SJSA1 (cell line): ENCODE results near the gene IGF2BP1. TPM values are rescaled to one million over a fixed set of nuclear protein-coding genes. Genes with fewer than 3 reads are reported as not detected.
"Not testable (repeated sequence)": the region's sequence is repeated elsewhere in the genome, so short reads cannot be mapped to it uniquely, and the experiment has no call there.

Experiments
- DNase-seq, 2 experiments: peaks; one replicate each; pipeline ENCODE4 v3.0.0-alpha.2; 2015 to 2020; ENCODE audit warnings: low spot score in 2 of 2, low read depth in 1 of 2
- H3K27ac ChIP-seq: fragments of 250-450 bp; sonication (Bioruptor Pico); 2 replicates; pipeline ENCODE4 v1.5.1; 2020; ENCODE audit warnings: mild to moderate bottlenecking, moderate library complexity
- H3K27me3 ChIP-seq: fragments of 250-450 bp; sonication (Bioruptor Pico); replicated peaks from 2 replicates; pipeline ENCODE4 v1.5.1; 2020; ENCODE audit warnings: mild to moderate bottlenecking, moderate library complexity
- H3K36me3 ChIP-seq: fragments of 250-450 bp; sonication (Bioruptor Pico); 2 replicates; pipeline ENCODE4 v1.5.1; 2020; ENCODE audit warnings: mild to moderate bottlenecking
- H3K4me1 ChIP-seq: fragments of 250-450 bp; sonication (Bioruptor Pico); replicated peaks from 2 replicates; pipeline ENCODE4 v1.6.1; 2021; ENCODE audit warnings: mild to moderate bottlenecking
- H3K4me3 ChIP-seq: fragments of 250-450 bp; sonication (Bioruptor Pico); 2 replicates; pipeline ENCODE4 v1.5.1; 2020; ENCODE audit warnings: mild to moderate bottlenecking
- H3K9me3 ChIP-seq: fragments of 250-450 bp; sonication (Bioruptor Pico); replicated peaks from 2 replicates; pipeline ENCODE4 v1.5.1; 2020; ENCODE audit warnings: mild to moderate bottlenecking
- total RNA-seq: library from RNA; depleted of rRNA; stranded (reverse); fragments of >200 nt; shearing (Covaris generic); gene quantifications from 2 replicates; pipeline ENCODE4 v1.2.3, GENCODE V29; 2014

IGF2BP1 gene
- total RNA-seq, 1 experiment from 2014 or later, result 8.7 TPM

DNA sequence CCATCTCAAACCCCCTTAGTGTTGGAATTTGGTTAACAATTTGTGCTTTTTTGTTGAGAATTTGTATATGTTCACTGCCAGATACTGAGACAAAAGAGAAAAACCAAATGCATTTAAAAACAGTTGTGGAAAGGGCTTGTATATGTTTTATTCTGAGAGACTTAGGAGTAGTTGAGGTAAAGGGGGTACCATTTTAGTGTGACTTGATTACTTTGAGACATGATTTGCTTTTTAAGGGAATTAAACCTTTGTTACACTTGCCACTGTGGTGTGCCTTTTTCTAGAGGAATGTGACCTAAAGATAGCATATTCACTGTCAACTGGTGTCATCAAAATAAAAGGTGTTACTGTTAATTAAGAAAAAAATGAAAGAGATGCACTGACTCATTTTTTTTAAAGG, 4.5 kb downstream of the IGF2BP1 start:
- H3K4me3 ChIP-seq, result no peak overlapping the region
- H3K27ac ChIP-seq, result peak overlapping the region; percentile 31
- peaks cover 40% of the 10 kb centered on the region for H3K27me3 ChIP-seq

DNA sequence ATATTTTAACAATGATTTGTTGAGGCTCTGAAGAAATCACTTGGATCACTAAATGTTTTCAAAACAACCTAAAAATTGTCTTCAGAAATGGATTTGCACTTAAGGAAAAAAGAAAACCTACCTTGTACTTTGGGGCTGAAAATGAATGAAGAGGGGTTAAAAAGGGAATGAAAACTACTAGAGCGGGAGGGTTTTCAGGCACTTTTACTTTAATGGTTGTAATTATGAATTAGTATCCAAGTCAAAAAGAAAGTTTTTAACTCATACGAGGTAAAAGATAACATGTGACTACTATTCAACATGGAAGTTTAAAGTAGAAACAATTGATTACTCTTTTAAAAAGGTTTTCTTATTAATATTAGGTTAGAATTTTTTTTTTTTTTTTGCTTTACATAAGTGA, 5.1 kb downstream of the IGF2BP1 start:
- no peak for DNase-seq
- Histone ChIP-seq H3K27me3 (peaks cover 45% of the 10 kb centered on the region), H3K9me3 (no peaks in the 10 kb centered on the region), H3K4me1 (peaks cover 30% of the 10 kb centered on the region), H3K4me3 (no peak overlapping the region), H3K27ac (no peak overlapping the region), H3K36me3 (peaks cover 20% of the 10 kb centered on the region; the same call in 1 of the 2 replicates)

More for the DNA sequence above, 4.5 kb downstream of the IGF2BP1 start:
- H3K36me3 ChIP-seq, result peaks cover 20% of the 10 kb centered on the region; the same call in 1 of the 2 replicates
- no peaks in the 10 kb centered on the region for H3K9me3 ChIP-seq
- DNase-seq, result peak in 1 of 2 experiments; percentile 35
- peaks cover 31% of the 10 kb centered on the region for H3K4me1 ChIP-seq

DNA sequence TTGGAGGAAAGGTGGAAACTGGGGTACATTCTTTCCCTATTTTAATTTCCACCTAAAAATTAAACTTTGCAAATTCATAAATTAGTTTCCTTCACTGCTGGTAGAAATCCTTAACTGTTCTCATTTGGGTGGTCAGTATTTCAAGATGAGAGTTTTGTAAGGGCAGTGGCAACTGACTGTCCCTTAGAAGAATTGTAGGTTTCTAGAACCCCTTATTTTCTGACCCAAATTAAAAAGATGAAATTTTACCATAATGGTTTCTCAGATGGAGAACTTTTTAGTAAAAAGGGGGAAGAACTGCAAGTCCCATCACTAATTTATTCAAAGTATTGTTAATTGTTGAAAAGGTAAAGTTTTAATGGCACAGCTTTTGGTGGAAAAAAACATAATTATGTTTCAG, 5.6 kb downstream of the IGF2BP1 start:
- peaks cover 26% of the 10 kb centered on the region for H3K4me1 ChIP-seq
- H3K27me3 ChIP-seq, result peaks cover 44% of the 10 kb centered on the region
- H3K27ac ChIP-seq, result no peak overlapping the region
- H3K36me3 ChIP-seq, result peaks cover 18% of the 10 kb centered on the region; the same call in 1 of the 2 replicates
- H3K4me3 ChIP-seq, result no peak overlapping the region
- no peak for DNase-seq
- H3K9me3 ChIP-seq, result no peaks in the 10 kb centered on the region

DNA sequence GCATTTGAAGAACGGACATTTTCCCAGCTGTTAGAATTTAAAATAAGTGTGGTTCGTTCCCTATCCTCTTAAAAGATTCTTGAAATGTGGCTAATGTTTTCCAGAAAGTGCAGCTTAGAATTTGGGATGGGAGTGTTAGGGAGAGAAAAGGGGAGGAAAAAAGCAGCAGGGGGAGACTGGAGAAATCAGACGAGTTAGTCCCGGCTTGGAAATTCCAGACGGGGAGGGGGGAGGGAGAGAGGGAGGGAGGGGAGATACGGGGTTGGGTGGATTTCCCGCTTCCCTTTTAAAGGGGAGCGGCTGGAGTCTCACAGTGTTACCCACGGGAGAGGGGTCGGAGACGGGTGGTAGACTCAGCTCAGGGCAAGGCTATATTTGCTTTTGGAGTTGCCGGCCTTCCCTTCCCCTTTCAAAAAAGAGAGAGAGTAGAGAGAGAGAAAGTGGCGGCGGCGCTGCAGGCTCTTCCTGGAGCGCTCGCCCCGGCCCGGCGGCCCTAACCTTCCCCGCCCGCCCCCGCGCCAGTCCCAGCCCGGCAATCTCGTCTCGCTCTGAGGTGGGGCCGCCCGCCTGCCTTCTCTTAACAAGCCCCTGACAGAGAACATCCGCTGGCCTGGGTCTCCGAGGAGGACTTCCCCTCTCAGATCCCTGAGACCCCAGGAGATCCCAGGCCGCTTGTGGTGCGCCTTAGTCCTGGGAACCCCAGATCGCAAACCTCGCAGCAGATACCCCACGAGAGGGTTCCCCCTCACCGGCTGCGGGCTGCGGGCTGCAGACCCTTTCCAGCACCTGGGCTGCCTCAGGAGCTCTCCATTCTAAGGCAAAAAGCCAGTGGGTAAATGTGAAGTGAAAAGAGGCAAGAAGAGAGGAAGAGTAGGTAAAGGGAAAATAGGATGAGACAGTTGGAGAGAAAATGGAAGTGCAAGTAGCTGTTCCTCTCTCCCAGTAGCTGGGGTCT, 6.6 kb downstream of the IGF2BP1 start:
- peaks cover 18% of the 10 kb centered on the region; the same call in 1 of the 2 replicates for H3K36me3 ChIP-seq
- DNase-seq, result peak in 1 of 2 experiments; percentile 46
- H3K27ac ChIP-seq, result 0 out of 2 replicates have a peak overlapping the region, but pooled peaks have one; percentile 14
- H3K4me1 ChIP-seq, result peaks cover 25% of the 10 kb centered on the region
- H3K27me3 ChIP-seq, result peaks cover 51% of the 10 kb centered on the region
- no peaks in the 10 kb centered on the region for H3K9me3 ChIP-seq
- H3K4me3 ChIP-seq, result no peak overlapping the region

DNA sequence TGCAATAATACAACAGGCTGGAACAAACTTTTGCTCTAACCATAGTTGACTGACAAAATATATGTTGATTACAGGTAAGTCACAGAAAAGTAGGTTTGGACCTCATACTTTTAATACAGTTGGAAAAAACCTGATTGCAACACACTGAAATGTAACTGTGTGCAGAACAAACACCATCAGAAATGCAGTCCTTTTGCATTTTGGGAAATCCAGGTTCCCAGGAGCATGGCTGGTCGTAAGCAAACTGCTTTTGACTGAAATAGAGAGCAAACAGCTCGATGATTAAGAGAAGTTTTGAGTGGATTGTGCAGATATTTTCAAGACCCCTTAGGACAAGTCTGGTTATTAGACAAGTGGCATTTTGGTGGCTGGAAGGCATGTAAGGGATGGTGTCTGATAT, 8.0 kb downstream of the IGF2BP1 start:
- H3K36me3 ChIP-seq, result peaks cover 14% of the 10 kb centered on the region; the same call in 1 of the 2 replicates
- no peak for DNase-seq
- peaks cover 57% of the 10 kb centered on the region for H3K27me3 ChIP-seq
- H3K4me3 ChIP-seq, result no peak overlapping the region
- peaks cover 20% of the 10 kb centered on the region for H3K4me1 ChIP-seq
- H3K9me3 ChIP-seq, result no peaks in the 10 kb centered on the region
- no peak overlapping the region for H3K27ac ChIP-seq

DNA sequence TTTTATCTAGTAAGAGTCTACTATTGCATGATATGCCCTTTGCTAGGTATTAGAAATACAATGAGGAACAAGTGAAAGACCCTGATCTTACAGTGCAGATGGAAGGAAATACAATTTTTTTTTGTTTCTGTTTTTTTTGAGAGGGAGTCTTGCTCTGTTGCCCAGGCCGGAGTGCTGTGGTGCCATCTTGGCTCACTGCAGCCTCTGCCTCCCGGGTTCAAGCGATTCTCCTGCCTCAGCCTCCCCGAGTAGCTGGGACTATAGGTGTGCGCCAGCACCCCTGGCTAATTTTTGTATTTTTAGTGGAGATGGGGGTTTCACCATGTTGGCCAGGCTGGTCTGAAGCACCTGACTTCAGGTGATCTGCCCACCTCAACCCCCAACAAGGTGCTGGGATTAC, 11.7 kb downstream of the IGF2BP1 start:
- not testable (repeated sequence) for H3K4me3 ChIP-seq, H3K9me3 ChIP-seq, H3K27ac ChIP-seq, H3K4me1 ChIP-seq
- peak in 1 of 2 experiments; percentile 24 for DNase-seq
- peaks cover 49% of the 10 kb centered on the region for H3K27me3 ChIP-seq
- peaks cover 20% of the 10 kb centered on the region; the same call in 1 of the 2 replicates for H3K36me3 ChIP-seq

DNA sequence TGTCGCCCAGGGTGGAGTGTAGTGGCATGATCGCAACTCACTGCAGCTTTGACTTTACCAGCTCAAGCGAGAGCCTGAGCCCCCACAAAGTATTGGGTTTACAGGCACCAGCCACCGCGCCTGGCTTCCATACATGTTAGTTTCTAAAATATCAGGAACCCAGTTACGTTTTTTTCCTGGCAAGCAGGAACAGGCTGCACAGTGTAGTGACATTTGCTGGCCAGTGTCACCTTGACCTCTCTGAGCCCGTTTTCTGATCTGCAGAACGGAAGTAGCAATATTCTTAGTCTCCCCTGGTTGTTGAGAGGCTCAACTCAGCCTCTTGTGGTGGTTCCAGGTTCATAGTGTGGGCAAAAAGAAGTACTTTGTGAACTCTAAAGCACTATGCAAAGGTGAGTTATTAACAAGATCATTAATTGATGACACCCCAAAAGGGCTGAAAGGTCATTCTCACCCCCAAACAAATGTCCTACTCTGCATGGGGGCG, 15.6 kb downstream of the IGF2BP1 start:
- H3K9me3 ChIP-seq, result no peaks in the 10 kb centered on the region
- 0 out of 2 replicates have a peak, but pooled peaks cover 12% of the 10 kb centered on the region for H3K36me3 ChIP-seq
- no peak overlapping the region for H3K27ac ChIP-seq
- no peak overlapping the region for H3K4me3 ChIP-seq
- peak in 1 of 2 experiments; percentile 34 for DNase-seq
- H3K4me1 ChIP-seq, result peaks cover 11% of the 10 kb centered on the region
- H3K27me3 ChIP-seq, result peaks cover 35% of the 10 kb centered on the region

DNA sequence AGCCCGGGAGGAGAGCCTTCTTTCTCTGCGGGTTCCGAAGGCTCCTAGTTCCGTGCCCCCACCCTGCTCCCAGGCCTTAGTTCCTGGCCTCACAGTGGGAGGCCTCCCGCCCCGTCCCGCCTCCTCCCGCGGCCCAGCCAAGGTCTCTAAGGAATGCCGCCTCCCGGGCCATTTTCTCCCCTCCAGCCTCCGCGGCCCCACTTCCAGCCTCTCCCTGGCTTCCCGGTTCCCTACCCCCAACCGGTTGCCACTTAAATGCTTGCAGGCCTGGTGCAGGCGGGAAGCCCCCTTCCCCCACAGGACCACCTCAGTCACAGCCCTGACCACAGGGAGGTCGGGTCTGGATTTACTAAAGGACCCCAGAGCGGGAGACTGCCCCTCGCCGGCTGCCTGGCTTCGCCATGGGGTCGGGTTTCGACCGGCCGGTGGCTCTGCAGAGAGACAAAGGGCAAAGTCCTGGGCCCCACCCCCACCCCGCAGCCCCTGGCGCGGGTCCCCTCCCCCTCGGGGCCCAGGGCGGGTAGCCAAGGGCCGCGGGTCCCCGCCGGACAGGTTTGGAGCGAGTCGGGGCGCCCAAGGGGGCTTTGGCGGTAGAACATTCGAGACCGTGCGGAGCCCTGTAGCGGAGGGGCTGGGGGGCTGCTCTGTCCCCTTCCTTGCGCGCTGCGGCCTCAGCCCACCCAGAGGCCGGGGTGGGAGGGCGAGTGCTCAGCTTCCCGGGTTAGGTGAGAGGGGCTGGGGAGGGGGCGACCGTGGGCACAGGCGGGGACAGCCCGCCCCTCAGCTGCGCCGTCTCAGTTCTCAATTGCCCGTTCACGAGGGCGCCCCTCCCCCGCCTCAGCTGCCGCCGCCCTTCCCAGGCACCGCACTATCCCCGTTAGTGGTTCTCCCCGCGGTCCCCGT, 16.4 kb downstream of the IGF2BP1 start:
- Histone ChIP-seq H3K9me3 (no peaks in the 10 kb centered on the region), H3K4me3 (no peak overlapping the region), H3K27ac (no peak overlapping the region), H3K27me3 (peaks cover 30% of the 10 kb centered on the region), H3K4me1 (peaks cover 11% of the 10 kb centered on the region), H3K36me3 (0 out of 2 replicates have a peak, but pooled peaks cover 12% of the 10 kb centered on the region)
- DNase-seq, result peak in 1 of 2 experiments; percentile 49

DNA sequence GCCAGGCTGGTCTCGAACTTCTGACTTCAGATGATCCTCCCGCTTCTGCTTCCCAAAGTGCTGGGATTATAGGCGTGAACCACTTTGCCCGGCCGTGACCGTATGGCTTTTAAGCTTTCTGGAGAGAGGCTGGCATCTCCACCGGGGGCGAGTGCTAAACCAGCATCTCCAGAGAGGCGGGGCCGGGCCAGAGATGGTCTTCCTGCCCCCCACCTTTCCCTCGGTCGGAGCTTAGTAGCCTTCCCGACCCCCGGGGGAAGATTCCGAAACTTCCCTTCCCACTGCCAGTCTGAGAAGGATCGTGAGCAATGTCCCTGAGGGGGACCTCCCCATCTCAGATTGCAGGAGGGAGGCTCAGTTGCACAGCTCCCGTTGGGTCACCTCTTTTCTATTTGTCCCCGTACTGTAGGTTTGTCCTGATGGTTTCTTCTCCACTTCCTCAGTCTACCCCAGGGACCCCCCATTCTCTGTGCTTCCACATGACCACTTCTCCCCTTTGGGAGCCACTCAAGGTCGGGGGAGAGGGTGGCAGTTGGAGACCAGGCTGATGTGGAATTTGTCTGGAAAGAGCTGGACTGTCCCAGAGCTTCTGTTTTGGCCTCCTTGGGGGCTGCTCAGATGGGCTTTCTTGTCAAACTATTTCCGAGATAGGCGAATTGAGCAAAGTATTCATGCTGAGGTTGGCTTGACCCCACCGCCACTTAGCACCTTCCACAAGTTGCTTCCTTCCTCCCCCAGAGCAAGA, 18.2 kb downstream of the IGF2BP1 start:
- DNase-seq, result peak in 1 of 2 experiments; percentile 42
- Histone ChIP-seq H3K27me3 (peaks cover 22% of the 10 kb centered on the region), H3K27ac (no peak overlapping the region), H3K9me3 (no peaks in the 10 kb centered on the region), H3K4me3 (no peak overlapping the region), H3K36me3 (0 out of 2 replicates have a peak, but pooled peaks cover 12% of the 10 kb centered on the region), H3K4me1 (peaks cover 11% of the 10 kb centered on the region)

DNA sequence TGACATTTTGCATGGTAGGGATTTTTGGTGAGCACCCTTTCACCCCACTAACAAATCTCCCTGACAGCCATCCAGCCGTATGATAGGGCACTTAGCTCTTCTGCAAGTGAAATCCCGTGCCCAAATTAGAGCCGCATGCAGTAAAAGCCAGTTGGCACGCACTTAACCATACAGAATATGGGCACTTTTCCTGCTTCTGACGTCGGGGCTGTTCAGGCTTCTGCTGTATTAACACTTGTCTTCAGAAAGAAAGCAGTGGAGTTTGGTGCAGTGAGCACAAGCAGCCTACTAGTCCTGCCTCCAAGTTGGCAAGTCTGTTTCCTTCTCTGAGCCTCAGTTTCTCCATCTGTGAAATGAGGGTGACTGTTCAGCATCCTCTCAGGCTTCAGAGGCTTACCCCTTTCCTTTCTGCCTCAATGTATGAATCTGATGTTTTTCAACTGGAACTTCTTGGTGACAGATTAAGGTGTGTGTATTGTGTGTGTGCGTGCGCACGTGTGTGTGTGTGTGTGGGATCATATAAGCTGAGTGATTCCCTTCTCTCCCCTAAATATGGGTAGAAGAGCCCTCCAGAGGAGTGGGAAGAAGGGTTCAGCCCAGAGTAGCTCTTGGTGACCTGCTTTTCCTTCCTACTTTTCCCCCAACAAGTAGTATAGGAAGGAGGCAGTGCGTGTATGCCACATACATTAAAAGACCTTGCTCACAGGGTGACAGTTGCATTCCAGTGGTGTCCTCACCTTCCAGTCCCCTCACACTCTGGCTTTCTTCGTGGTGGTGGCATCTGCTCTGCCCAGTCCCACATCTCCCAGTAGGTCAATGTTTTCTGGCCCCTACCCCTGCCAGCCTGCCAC, 19.0 kb downstream of the IGF2BP1 start:
- Histone ChIP-seq H3K27me3 (peaks cover 20% of the 10 kb centered on the region), H3K4me1 (peaks cover 18% of the 10 kb centered on the region), H3K9me3 (no peaks in the 10 kb centered on the region), H3K36me3 (0 out of 2 replicates have a peak, but pooled peaks cover 9% of the 10 kb centered on the region), H3K4me3 (no peak overlapping the region), H3K27ac (no peak overlapping the region)
- peak in 1 of 2 experiments; percentile 28 for DNase-seq

DNA sequence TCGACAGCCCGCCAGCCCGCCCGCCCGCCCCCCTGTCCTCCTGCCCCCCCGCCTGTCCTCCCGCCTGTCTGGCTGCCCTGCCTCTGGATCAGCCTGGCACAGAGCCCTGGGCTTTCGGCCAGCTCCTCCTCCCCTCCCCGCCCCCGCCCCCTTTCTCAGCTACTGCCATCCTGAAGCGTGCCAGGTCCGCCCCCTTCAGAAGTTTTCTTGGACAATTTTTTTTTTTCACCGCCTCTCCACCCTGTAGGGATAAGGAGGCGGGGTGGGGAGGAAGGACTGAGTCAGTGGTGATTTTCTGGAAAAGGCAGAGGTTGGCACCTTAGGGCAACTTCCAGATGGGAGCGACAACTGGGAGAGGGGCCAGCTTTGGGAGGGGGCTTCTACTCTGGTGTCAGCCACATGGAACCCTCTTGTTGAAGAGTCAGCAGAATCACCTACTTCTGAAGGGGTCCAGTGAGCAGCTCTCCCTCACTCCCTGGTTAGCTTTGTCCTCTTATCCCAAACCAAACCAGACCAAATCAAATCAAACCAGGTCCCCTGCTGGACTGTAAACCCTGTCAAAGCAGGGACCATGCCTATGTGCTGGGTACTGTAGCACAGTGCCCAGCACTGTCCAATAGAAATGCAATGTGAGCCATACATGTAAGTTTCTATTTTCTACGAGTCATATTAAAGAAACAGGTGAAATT, 19.7 kb downstream of the IGF2BP1 start:
- H3K27ac ChIP-seq, result no peak overlapping the region
- peaks cover 26% of the 10 kb centered on the region for H3K4me1 ChIP-seq
- H3K27me3 ChIP-seq, result peaks cover 19% of the 10 kb centered on the region
- H3K9me3 ChIP-seq, result no peaks in the 10 kb centered on the region
- no peak overlapping the region for H3K4me3 ChIP-seq
- H3K36me3 ChIP-seq, result 0 out of 2 replicates have a peak, but pooled peaks cover 11% of the 10 kb centered on the region
- DNase-seq, result peak; percentile 90 to 95
